SK-N-SH treated with all-trans-retinoic acid at 6 μM for 48 hours (cell line): ENCODE data around the gene PCDHGA5.
"Not testable (repeated sequence)": the region's sequence is repeated elsewhere in the genome, so short reads cannot be mapped to it uniquely, and the experiment has no call there.

Source experiments
- ATAC-seq: fragments of 200-7000 bp; cut with Tn5 transposase; 3 replicates; pipeline ENCODE4 v1.9.1; 2020; ENCODE audit warnings: mild to moderate bottlenecking, moderate library complexity
- ARNTL ChIP-seq: fragments of 450-650 bp; formaldehyde crosslinking; IDR thresholded peaks from 2 replicates; pipeline ENCODE4 v1.5.0; 2020; ENCODE audit warnings: low read depth, mild to moderate bottlenecking, moderate library complexity, borderline replicate concordance
- CREB5 ChIP-seq: fragments of 250-450 bp; sonication (Bioruptor Pico); IDR thresholded peaks from 2 replicates; pipeline ENCODE4 v1.5.1; 2020; ENCODE audit warnings: low read depth, mild to moderate bottlenecking, moderate library complexity
- ESRRG ChIP-seq: fragments of 250-450 bp; sonication (Bioruptor Pico); IDR thresholded peaks from 2 replicates; pipeline ENCODE4 v1.6.1; 2021; ENCODE audit warnings: mild to moderate bottlenecking
- ISL1 ChIP-seq: fragments of 250-450 bp; sonication (Bioruptor Pico); IDR thresholded peaks from 2 replicates; pipeline ENCODE4 v2.1.2; 2022; ENCODE audit warnings: mild to moderate bottlenecking, moderate library complexity
- OSR1 ChIP-seq: fragments of 250-450 bp; sonication (Bioruptor Pico); IDR thresholded peaks from 2 replicates; pipeline ENCODE4 v1.8.0; 2022; ENCODE audit warnings: moderate library complexity, mild to moderate bottlenecking, inconsistent platforms
- PATZ1 ChIP-seq: fragments of 250-450 bp; sonication (Bioruptor Pico); IDR thresholded peaks from 2 replicates; pipeline ENCODE4 v1.8.0; 2020; ENCODE audit warnings: mild to moderate bottlenecking, moderate library complexity, borderline replicate concordance
- POU6F1 ChIP-seq: fragments of 250-450 bp; sonication (Bioruptor Pico); IDR thresholded peaks from 2 replicates; pipeline ENCODE4 v1.8.0; 2021; ENCODE audit warnings: low read depth, mild to moderate bottlenecking, moderate library complexity, borderline replicate concordance
- RARB ChIP-seq: fragments of 250-450 bp; sonication (Bioruptor Pico); IDR thresholded peaks from 2 replicates; pipeline ENCODE4 v1.8.0; 2021; ENCODE audit warnings: mild to moderate bottlenecking, moderate library complexity
- SNAI2 ChIP-seq: fragments of 250-450 bp; sonication (Bioruptor Pico); IDR thresholded peaks from 2 replicates; pipeline ENCODE4 v1.5.0; 2020; ENCODE audit warnings: mild to moderate bottlenecking, moderate library complexity
- TOX ChIP-seq: fragments of 250-450 bp; sonication (Bioruptor Pico); IDR thresholded peaks from 2 replicates; pipeline ENCODE4 v1.8.0; 2021; ENCODE audit warnings: mild to moderate bottlenecking, moderate library complexity, borderline replicate concordance
- TSHZ2 ChIP-seq: fragments of 250-450 bp; sonication (Bioruptor Pico); IDR thresholded peaks from 2 replicates; pipeline ENCODE4 v1.5.0; 2020; ENCODE audit warnings: mild to moderate bottlenecking, moderate library complexity
- ZC3H10 ChIP-seq: fragments of 250-450 bp; sonication (Bioruptor Pico); IDR thresholded peaks from 2 replicates; pipeline ENCODE4 v1.5.1; 2021; ENCODE audit warnings: mild to moderate bottlenecking, moderate library complexity
- ZFP3 ChIP-seq: fragments of 250-450 bp; sonication (Bioruptor Pico); IDR thresholded peaks from 2 replicates; pipeline ENCODE4 v1.5.0; 2020; ENCODE audit warnings: mild to moderate bottlenecking, moderate library complexity
- ZFP30 ChIP-seq: fragments of 450-650 bp; formaldehyde crosslinking; IDR thresholded peaks from 2 replicates; pipeline ENCODE4 v1.5.0; 2022; ENCODE audit warnings: mild to moderate bottlenecking, moderate library complexity
- ZNF70 ChIP-seq: fragments of 450-650 bp; formaldehyde crosslinking; IDR thresholded peaks from 2 replicates; pipeline ENCODE4 v1.5.0; 2020; ENCODE audit warnings: mild to moderate bottlenecking, moderate library complexity

Gene PCDHGA5

GRCh38 chr5:141343242-141343952 is 20.6 kb upstream of the PCDHGA5 start, which contains the start of gene PCDHGA3:
TSS of gene PCDHGA3 (plus strand) at chr5:141343829. CDS start at chr5:141344034, 205 bp downstream.
- ATAC-seq, result no peak
- TF ChIP-seq POU6F1 (CRISPR knock-in tag), result no peak

- TF ChIP-seq ESRRG (no peak), PATZ1 (no peak), TSHZ2 (CRISPR knock-in tag) (no peak), ZFP3 (CRISPR knock-in tag) (no peak), CREB5 (CRISPR knock-in tag) (no peak), OSR1 (no peak), ARNTL (no peak)
- TF ChIP-seq, all 23 proteins: peak for 0
- ATAC-seq, result no peak
These were observed 20.0 kb upstream of the PCDHGA5 start for GRCh38 chr5:141343953-141344463.

- TF ChIP-seq ZFP3 (CRISPR knock-in tag), result no peak
- TF ChIP-seq PATZ1, result no peak
- no peak for TF ChIP-seq ZC3H10 (CRISPR knock-in tag)
- TF ChIP-seq ESRRG, result no peak
- ATAC-seq, result no peak
These were observed 18.6 kb upstream of the PCDHGA5 start for GRCh38 chr5:141345327-141345726.

- not testable (repeated sequence) for ATAC-seq
These were observed 17.9 kb upstream of the PCDHGA5 start for GRCh38 chr5:141346017-141346416.

- ATAC-seq, result peak; percentile 27; the same call in 1 of the 3 replicates
- no peak for TF ChIP-seq TSHZ2 (CRISPR knock-in tag)
- no peak for TF ChIP-seq ARNTL
- no peak for TF ChIP-seq RARB
- TF ChIP-seq ESRRG, result no peak
- TF ChIP-seq POU6F1 (CRISPR knock-in tag), result no peak
- no peak for TF ChIP-seq CREB5 (CRISPR knock-in tag)
- TF ChIP-seq ZNF70, result no peak
- TF ChIP-seq ISL1 (CRISPR knock-in tag), result no peak
- TF ChIP-seq TOX (CRISPR knock-in tag), result no peak
- TF ChIP-seq ZFP30 (CRISPR knock-in tag), result no peak
- no peak for TF ChIP-seq SNAI2 (CRISPR knock-in tag)
These were observed 13.9 kb upstream of the PCDHGA5 start, which contains the start of gene PCDHGB1 for GRCh38 chr5:141349917-141350619. TSS of gene PCDHGB1 (plus strand) at chr5:141350099. CDS start at chr5:141350261, 162 bp downstream.
